HL-60 (cell line): ENCODE measurements around the gene CNKSR2.

Experiments
- DNase-seq, 2 experiments: peaks; one replicate each; pipeline ENCODE4 v3.0.0-alpha.2; 2010 to 2020; ENCODE audit warnings: low read depth in 1 of 2, low spot score in 1 of 2
- H3K27ac ChIP-seq: fragments of 250-450 bp; sonication (Bioruptor Pico); replicated peaks from 2 replicates; pipeline ENCODE4 v1.5.1; 2020; ENCODE audit warnings: mild to moderate bottlenecking, moderate library complexity
- H3K27me3 ChIP-seq: fragments of 250-450 bp; sonication (Bioruptor Pico); 2 replicates; pipeline ENCODE4 v1.5.1; 2021; ENCODE audit warnings: mild to moderate bottlenecking, moderate library complexity; ENCODE audit not compliant: insufficient read depth, poor library complexity, severe bottlenecking
- H3K4me3 ChIP-seq: replicated peaks from 2 replicates; pipeline ENCODE4 v1.5.1; 2011; ENCODE audit warnings: mild to moderate bottlenecking, control low read depth, low read length; ENCODE audit not compliant: insufficient read depth
- GABPA ChIP-seq: IDR thresholded peaks from 2 replicates; pipeline ENCODE4 v1.6.1; 2012; ENCODE audit warnings: low read depth
- POLR2AphosphoS5 ChIP-seq: IDR thresholded peaks from 2 replicates; pipeline ENCODE4 v1.6.1; 2012; ENCODE audit warnings: low read depth
- SPI1 ChIP-seq: IDR thresholded peaks from 2 replicates; pipeline ENCODE4 v1.6.1; 2012; ENCODE audit warnings: low read depth, mild to moderate bottlenecking, borderline replicate concordance
- TF ChIP-seq, protein P1 (sequence below): IDR thresholded peaks from one replicate; pipeline ENCODE4 v1.5.1; 2011; ENCODE audit warnings: low read length, control low read depth, inconsistent platforms; ENCODE audit not compliant: insufficient read depth
- TF ChIP-seq, protein P2 (sequence below): IDR thresholded peaks from 2 replicates; pipeline ENCODE4 v1.6.1; 2012; ENCODE audit warnings: low read depth; ENCODE audit not compliant: insufficient replicate concordance

CNKSR2 gene

DNA sequence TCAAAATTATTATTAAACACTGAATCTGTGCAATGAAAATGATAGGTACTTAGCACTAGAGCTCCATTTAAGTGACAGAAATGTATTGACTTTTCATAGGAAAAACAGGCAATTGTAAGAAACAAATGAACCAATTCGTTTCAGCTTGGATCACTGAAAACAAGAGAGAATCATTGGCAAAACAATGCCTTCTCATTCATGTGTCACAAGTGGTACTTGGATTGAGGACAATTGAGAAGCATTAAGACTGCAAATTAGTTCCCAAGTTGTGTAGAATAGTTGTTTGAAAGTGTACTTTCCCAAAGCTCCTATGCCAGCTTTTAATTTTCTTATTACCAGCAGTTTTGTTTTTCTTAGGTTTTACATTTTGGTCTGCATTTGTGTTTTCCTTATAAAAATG, 20.6 kb downstream of the CNKSR2 start:
- Histone ChIP-seq H3K27ac (no peak overlapping the region), H3K4me3 (no peak overlapping the region), H3K27me3 (no peaks in the 10 kb centered on the region)
- TF ChIP-seq SPI1 = no peak
- TF ChIP-seq GABPA = no peak
- no peak for TF ChIP-seq POLR2AphosphoS5
- DNase-seq = no peak

DNA sequence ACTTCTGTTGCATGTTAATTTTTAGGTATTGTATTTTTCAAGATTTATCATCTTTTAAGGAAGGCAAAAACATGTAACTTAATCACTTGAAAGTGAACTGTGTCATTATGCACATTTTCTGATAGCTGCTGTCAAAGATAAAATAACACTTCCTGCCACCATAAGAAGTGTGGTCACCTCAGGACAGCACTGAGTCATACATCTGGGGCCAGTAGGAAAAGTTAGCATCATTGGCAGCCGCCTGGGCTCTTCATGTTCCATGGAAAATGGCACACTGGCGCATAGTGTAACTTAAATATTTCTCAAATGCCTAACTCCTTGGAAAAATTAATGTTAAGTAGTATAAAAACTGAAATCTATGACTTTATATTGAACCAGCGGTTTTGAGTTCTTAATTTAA, 24.2 kb downstream of the CNKSR2 start:
- DNase-seq = no peak

DNA sequence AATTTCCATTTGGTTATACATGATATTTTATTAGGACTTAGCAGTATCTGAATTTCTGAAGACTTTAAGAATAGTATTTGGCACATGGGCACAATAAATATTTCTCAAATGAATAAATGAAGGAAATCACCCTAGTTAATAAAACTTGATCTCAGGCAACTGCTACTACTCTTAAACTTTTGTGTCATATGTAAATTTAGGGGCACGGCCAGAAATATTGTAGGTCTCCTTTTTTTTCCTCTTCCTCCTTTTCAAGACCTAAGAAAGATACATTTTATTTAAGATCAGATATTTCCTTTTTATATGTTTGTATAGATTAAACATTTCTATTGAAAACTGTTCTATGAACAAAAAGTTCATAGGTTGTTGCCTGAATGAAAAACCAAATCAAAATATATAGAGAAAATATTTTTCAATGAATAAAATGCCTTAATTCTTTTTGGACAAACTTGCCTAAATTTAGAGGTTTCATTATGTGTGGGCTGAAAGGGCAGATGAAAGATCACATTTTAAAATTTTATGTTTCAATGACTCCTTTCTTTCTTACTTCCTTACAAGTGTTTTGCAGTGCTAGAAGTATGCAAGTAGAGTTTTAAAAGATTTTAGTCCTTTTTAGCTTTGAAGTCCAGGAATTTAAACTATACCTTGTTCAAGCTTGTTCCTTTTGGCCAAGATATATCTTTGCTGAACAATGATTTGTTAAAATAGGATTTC, 26.3 kb downstream of the CNKSR2 start:
- DNase-seq = no peak
- no peak overlapping the region for H3K27ac ChIP-seq
- no peak for TF ChIP-seq SPI1
- TF ChIP-seq POLR2AphosphoS5 = no peak
- TF ChIP-seq, protein P1, sequence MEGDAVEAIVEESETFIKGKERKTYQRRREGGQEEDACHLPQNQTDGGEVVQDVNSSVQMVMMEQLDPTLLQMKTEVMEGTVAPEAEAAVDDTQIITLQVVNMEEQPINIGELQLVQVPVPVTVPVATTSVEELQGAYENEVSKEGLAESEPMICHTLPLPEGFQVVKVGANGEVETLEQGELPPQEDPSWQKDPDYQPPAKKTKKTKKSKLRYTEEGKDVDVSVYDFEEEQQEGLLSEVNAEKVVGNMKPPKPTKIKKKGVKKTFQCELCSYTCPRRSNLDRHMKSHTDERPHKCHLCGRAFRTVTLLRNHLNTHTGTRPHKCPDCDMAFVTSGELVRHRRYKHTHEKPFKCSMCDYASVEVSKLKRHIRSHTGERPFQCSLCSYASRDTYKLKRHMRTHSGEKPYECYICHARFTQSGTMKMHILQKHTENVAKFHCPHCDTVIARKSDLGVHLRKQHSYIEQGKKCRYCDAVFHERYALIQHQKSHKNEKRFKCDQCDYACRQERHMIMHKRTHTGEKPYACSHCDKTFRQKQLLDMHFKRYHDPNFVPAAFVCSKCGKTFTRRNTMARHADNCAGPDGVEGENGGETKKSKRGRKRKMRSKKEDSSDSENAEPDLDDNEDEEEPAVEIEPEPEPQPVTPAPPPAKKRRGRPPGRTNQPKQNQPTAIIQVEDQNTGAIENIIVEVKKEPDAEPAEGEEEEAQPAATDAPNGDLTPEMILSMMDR = no peak
- TF ChIP-seq, protein P2, sequence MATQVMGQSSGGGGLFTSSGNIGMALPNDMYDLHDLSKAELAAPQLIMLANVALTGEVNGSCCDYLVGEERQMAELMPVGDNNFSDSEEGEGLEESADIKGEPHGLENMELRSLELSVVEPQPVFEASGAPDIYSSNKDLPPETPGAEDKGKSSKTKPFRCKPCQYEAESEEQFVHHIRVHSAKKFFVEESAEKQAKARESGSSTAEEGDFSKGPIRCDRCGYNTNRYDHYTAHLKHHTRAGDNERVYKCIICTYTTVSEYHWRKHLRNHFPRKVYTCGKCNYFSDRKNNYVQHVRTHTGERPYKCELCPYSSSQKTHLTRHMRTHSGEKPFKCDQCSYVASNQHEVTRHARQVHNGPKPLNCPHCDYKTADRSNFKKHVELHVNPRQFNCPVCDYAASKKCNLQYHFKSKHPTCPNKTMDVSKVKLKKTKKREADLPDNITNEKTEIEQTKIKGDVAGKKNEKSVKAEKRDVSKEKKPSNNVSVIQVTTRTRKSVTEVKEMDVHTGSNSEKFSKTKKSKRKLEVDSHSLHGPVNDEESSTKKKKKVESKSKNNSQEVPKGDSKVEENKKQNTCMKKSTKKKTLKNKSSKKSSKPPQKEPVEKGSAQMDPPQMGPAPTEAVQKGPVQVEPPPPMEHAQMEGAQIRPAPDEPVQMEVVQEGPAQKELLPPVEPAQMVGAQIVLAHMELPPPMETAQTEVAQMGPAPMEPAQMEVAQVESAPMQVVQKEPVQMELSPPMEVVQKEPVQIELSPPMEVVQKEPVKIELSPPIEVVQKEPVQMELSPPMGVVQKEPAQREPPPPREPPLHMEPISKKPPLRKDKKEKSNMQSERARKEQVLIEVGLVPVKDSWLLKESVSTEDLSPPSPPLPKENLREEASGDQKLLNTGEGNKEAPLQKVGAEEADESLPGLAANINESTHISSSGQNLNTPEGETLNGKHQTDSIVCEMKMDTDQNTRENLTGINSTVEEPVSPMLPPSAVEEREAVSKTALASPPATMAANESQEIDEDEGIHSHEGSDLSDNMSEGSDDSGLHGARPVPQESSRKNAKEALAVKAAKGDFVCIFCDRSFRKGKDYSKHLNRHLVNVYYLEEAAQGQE = no peak
- no peak for TF ChIP-seq GABPA

More for the DNA sequence above, 24.2 kb downstream of the CNKSR2 start:
- no peak overlapping the region for H3K4me3 ChIP-seq
- no peaks in the 10 kb centered on the region for H3K27me3 ChIP-seq
- no peak overlapping the region for H3K27ac ChIP-seq
- no peak for TF ChIP-seq POLR2AphosphoS5
- TF ChIP-seq GABPA = no peak

DNA sequence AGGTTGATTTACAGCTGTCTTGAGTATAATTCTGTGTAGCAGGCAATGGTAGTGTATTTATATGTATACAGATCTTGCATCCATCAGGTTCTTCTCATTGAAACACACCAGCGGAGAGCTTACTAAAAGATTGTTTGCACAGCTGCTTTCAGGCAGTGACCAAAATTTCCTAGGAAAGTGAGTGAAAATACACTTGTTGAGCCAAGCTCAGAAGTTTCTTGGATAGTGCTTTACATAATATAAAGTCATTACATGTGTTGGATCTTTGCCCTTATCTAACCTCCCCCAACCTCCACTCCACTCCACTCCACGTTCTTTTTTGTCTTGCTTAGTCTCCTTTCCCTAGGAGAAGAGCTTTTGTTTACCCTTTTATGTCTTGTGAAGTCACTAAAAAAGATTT, 34.1 kb downstream of the CNKSR2 start:
- no peak for DNase-seq
- H3K4me3 ChIP-seq = no peak overlapping the region
- no peaks in the 10 kb centered on the region for H3K27me3 ChIP-seq
- TF ChIP-seq, protein P2 = no peak
- no peak for TF ChIP-seq GABPA
- TF ChIP-seq POLR2AphosphoS5 = no peak
- no peak overlapping the region for H3K27ac ChIP-seq

More for the DNA sequence above, 26.3 kb downstream of the CNKSR2 start:
- H3K4me3 ChIP-seq = no peak overlapping the region
- no peaks in the 10 kb centered on the region for H3K27me3 ChIP-seq

DNA sequence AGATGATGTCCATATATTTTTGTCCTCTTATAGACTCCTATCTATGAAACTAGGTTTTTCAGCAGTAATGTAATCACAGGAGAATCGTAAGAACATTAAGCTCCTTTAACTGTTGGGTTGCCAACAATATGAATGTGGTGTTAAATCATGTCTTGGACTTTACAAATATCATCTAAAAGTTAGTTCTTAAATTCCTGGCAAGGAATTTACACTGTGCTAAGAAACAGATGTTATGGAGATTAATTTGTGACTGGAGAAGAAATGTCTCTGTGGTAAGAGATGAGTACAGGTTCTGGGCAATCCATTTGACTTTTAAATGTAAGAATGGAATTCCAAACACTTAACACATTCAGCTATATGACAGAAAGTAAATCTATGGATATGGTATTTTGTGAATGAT, 34.6 kb downstream of the CNKSR2 start:
- DNase-seq = no peak
- TF ChIP-seq, protein P1 = no peak
- TF ChIP-seq, protein P2 = no peak
- TF ChIP-seq GABPA = no peak
- no peak for TF ChIP-seq POLR2AphosphoS5
- no peak for TF ChIP-seq SPI1
- no peaks in the 10 kb centered on the region for H3K27me3 ChIP-seq
- no peak overlapping the region for H3K27ac ChIP-seq
- H3K4me3 ChIP-seq = no peak overlapping the region
